CD4-positive, CD25-positive, alpha-beta regulatory T cell (primary cell): ENCODE measurements around the gene GART. TPM values are rescaled to one million over a fixed set of nuclear protein-coding genes. Genes with fewer than 3 reads are reported as not detected.
A peak's percentile ranks its signal among the peaks of the same experiment; 100 is the strongest.

Source experiments
- ATAC-seq, 2 donors: fragments of 150-1000 bp; cut with Tn5 transposase; one replicate each; pipeline ENCODE4 v1.10.0; 2021; ENCODE audit warnings: low read depth in 2 of 2, moderate number of reproducible peaks in 2 of 2, moderate library complexity in 1 of 2
- DNase-seq, 3 donors: peaks; one replicate each; pipeline versions ENCODE4 v3.0.0 to v3.0.0-alpha.2; 2012 to 2022; ENCODE audit warnings: mixed read lengths in 1 of 3
- H3K27ac ChIP-seq: one replicate; pipeline ENCODE4 v1.7.0; 2013; ENCODE audit warnings: mild to moderate bottlenecking, low read length; ENCODE audit not compliant: insufficient read depth, poor library complexity, severe bottlenecking
- H3K27me3 ChIP-seq: one replicate; pipeline ENCODE4 v1.7.0; 2013; ENCODE audit warnings: low read length; ENCODE audit not compliant: control insufficient read depth, insufficient read depth
- H3K36me3 ChIP-seq: one replicate; pipeline ENCODE4 v1.7.0; 2013; ENCODE audit warnings: mild to moderate bottlenecking, low read length, moderate library complexity; ENCODE audit not compliant: control insufficient read depth, insufficient read depth
- H3K4me1 ChIP-seq: 2 replicates; pipeline ENCODE4 v1.7.0; 2013; ENCODE audit warnings: mild to moderate bottlenecking, low read length; ENCODE audit not compliant: insufficient read depth, control insufficient read depth, poor library complexity, severe bottlenecking
- H3K4me3 ChIP-seq: one replicate; pipeline ENCODE4 v1.7.0; 2013; ENCODE audit warnings: low read depth, mild to moderate bottlenecking, low read length, moderate library complexity
- H3K9me3 ChIP-seq, 2 experiments: 1 replicate in 1 of 2; 2 replicates in 1 of 2; pipeline ENCODE4 v1.7.0; 2013; ENCODE audit warnings: low read length in 2 of 2, mild to moderate bottlenecking in 1 of 2, moderate library complexity in 1 of 2; ENCODE audit not compliant: control insufficient read depth in 2 of 2
- H3K27ac Mint-ChIP-seq, 3 donors: one replicate each; pipeline ENCODE4 v1.8.0; 2020 to 2022; ENCODE audit warnings: mild to moderate bottlenecking in 3 of 3, mixed read lengths in 3 of 3, moderate library complexity in 2 of 3
- H3K27me3 Mint-ChIP-seq: one replicate; pipeline ENCODE4 v1.8.0; 2022; ENCODE audit warnings: mild to moderate bottlenecking, mixed read lengths
- H3K36me3 Mint-ChIP-seq: one replicate; pipeline ENCODE4 v1.8.0; 2020; ENCODE audit warnings: mixed read lengths
- H3K4me1 Mint-ChIP-seq, 4 donors: one replicate each; pipeline ENCODE4 v1.8.0; 2020 to 2022; ENCODE audit warnings: mixed read lengths in 4 of 4, mild to moderate bottlenecking in 1 of 4
- H3K4me3 Mint-ChIP-seq, 4 donors: one replicate each; pipeline ENCODE4 v1.8.0; 2020 to 2022; ENCODE audit warnings: mild to moderate bottlenecking in 4 of 4, mixed read lengths in 4 of 4, moderate library complexity in 3 of 4
- H3K9me3 Mint-ChIP-seq, 7 donors: one replicate each; pipeline ENCODE4 v1.8.0; 2020 to 2022; ENCODE audit warnings: mixed read lengths in 7 of 7, mild to moderate bottlenecking in 3 of 7, moderate library complexity in 2 of 7
- polyA plus RNA-seq, 4 donors: library from polyadenylated mRNA; unstranded; fragments of 300-500 nt; fragmentation: Illumina TruSeq; gene quantifications; one replicate each; pipeline ENCODE4 v1.2.3, GENCODE V29; 2021
- total RNA-seq: library from RNA; stranded (reverse); gene quantifications from one replicate; pipeline ENCODE4 v1.2.3, GENCODE V29; 2022

Gene GART
- total and polyA plus RNA-seq, 5 donors from 2014 or later, result 44.0 to 63.9 (median 49.9) TPM

- Mint-ChIP-seq H3K27ac (peak overlapping the region in 1 of 3 donors; percentile 29), H3K27me3 (no peaks in the 10 kb centered on the region), H3K4me1 (peaks cover 0 to 5% (median under 1%) of the 10 kb centered on the region in 4 donors), H3K36me3 (peaks cover 38% of the 10 kb centered on the region), H3K4me3 (no peak overlapping the region), H3K9me3 (peaks cover 0 to 1% (median 0%) of the 10 kb centered on the region in 7 donors)
- no peak for DNase-seq
- H3K27me3 ChIP-seq, result no peaks in the 10 kb centered on the region
- H3K27ac ChIP-seq, result no peak overlapping the region
- H3K36me3 ChIP-seq, result peaks cover 38% of the 10 kb centered on the region
- no peak for ATAC-seq
- H3K4me1 ChIP-seq, result no peaks in the 10 kb centered on the region
- no peaks in the 10 kb centered on the region for H3K9me3 ChIP-seq
- H3K4me3 ChIP-seq, result no peak overlapping the region
Measured at GRCh38 chr21:33455686-33456446, 86.1 kb downstream of the GART start.

Other genes starting within 250 kb of the GART start
- 23.9 TPM for gene IFNAR1, start 217.1 kb downstream of the GART start, total RNA-seq
- gene IFNAR1, start 217.1 kb downstream of the GART start, polyA plus RNA-seq, result 10 to 100 TPM; 61.7 to 93.8 (median 68.4) TPM
- 10.2 TPM for gene IFNGR2, start 138.7 kb downstream of the GART start, total RNA-seq
- 10 to 100 TPM; 21.7 to 37.2 (median 24.5) TPM for gene IFNGR2, start 138.7 kb downstream of the GART start, polyA plus RNA-seq
- gene TMEM50B, start 62.1 kb downstream of the GART start, total RNA-seq, result 84.2 TPM
- 10 to 100 TPM; 60.1 to 63.2 (median 61.6) TPM for gene TMEM50B, start 62.1 kb downstream of the GART start, polyA plus RNA-seq
- 0.17 TPM for gene DNAJC28, start 50.4 kb downstream of the GART start, total RNA-seq
- under 1 TPM; 0.33 to 0.78 (median 0.73) TPM for gene DNAJC28, start 50.4 kb downstream of the GART start, polyA plus RNA-seq
- 358 TPM for gene SON, start 921 bp upstream of the GART start, total RNA-seq
- gene SON, start 921 bp upstream of the GART start, polyA plus RNA-seq, result 100 to 1,000 TPM; 429 to 518 (median 444) TPM
- 15.2 TPM for gene DONSON, start 46.6 kb upstream of the GART start, total RNA-seq
- gene DONSON, start 46.6 kb upstream of the GART start, polyA plus RNA-seq, result 1 to 10 TPM; 4.2 to 5.1 (median 4.9) TPM
- gene CRYZL1, start 99.6 kb upstream of the GART start, total RNA-seq, result 35.7 TPM
- gene CRYZL1, start 99.6 kb upstream of the GART start, polyA plus RNA-seq, result 10 to 100 TPM; 27.2 to 31.9 (median 30.8) TPM
- 1.1 TPM for gene ITSN1, start 100.4 kb upstream of the GART start, total RNA-seq
- gene ITSN1, start 100.4 kb upstream of the GART start, polyA plus RNA-seq, result under 1 TPM; 0.17 to 0.98 (median 0.33) TPM